IPS-18a (cell line): Measurements from ENCODE around the gene TEAD2.

Experiments used
- H3K27ac ChIP-seq: one replicate; pipeline ENCODE4 v1.5.1; 2013; ENCODE audit warnings: low read length
- H3K27me3 ChIP-seq: one replicate; pipeline ENCODE4 v1.6.1; 2013; ENCODE audit warnings: mild to moderate bottlenecking, low read length; ENCODE audit not compliant: control insufficient read depth, insufficient read depth
- H3K36me3 ChIP-seq: one replicate; pipeline ENCODE4 v1.6.1; 2013; ENCODE audit warnings: low read depth, low read length; ENCODE audit not compliant: control insufficient read depth
- H3K4me1 ChIP-seq: one replicate; pipeline ENCODE4 v1.6.1; 2013; ENCODE audit warnings: low read depth, low read length; ENCODE audit not compliant: control insufficient read depth
- H3K4me3 ChIP-seq: one replicate; pipeline ENCODE4 v1.5.1; 2013; ENCODE audit warnings: low read length
- H3K9ac ChIP-seq: one replicate; pipeline ENCODE4 v1.6.1; 2013; ENCODE audit warnings: mild to moderate bottlenecking, low read length, moderate library complexity
- H3K9me3 ChIP-seq: one replicate; pipeline ENCODE4 v1.6.1; 2013; ENCODE audit warnings: low read depth, low read length; ENCODE audit not compliant: control insufficient read depth

The TEAD2 gene

GRCh38 chr19:49359851-49360820 is 2.1 kb downstream of the TEAD2 start:
- Histone ChIP-seq H3K27ac (no peak overlapping the region), H3K4me1 (no peaks in the 10 kb centered on the region), H3K36me3 (peaks cover 39% of the 10 kb centered on the region), H3K4me3 (peak overlapping the region; percentile 95), H3K27me3 (no peaks in the 10 kb centered on the region), H3K9ac (peak overlapping the region; percentile 100), H3K9me3 (no peaks in the 10 kb centered on the region)

- H3K9me3 ChIP-seq = no peaks in the 10 kb centered on the region
- no peak overlapping the region for H3K27ac ChIP-seq
- H3K4me3 ChIP-seq = no peak overlapping the region
- H3K4me1 ChIP-seq = no peaks in the 10 kb centered on the region
- H3K36me3 ChIP-seq = peaks cover 61% of the 10 kb centered on the region
- H3K9ac ChIP-seq = no peak overlapping the region
- H3K27me3 ChIP-seq = no peaks in the 10 kb centered on the region
Measured at GRCh38 chr19:49357186-49357585, 5.0 kb downstream of the TEAD2 start.

GRCh38 chr19:49356382-49356781 is 5.8 kb downstream of the TEAD2 start:
- no peak overlapping the region for H3K4me3 ChIP-seq
- no peaks in the 10 kb centered on the region for H3K4me1 ChIP-seq
- no peak overlapping the region for H3K27ac ChIP-seq
- no peak overlapping the region for H3K9ac ChIP-seq
- H3K36me3 ChIP-seq = peaks cover 63% of the 10 kb centered on the region
- H3K27me3 ChIP-seq = no peaks in the 10 kb centered on the region
- no peaks in the 10 kb centered on the region for H3K9me3 ChIP-seq

GRCh38 chr19:49355909-49356353 is 6.3 kb downstream of the TEAD2 start:
- H3K36me3 ChIP-seq = peaks cover 67% of the 10 kb centered on the region
- no peaks in the 10 kb centered on the region for H3K27me3 ChIP-seq
- H3K4me3 ChIP-seq = no peak overlapping the region
- H3K27ac ChIP-seq = no peak overlapping the region
- no peaks in the 10 kb centered on the region for H3K4me1 ChIP-seq
- no peak overlapping the region for H3K9ac ChIP-seq
- no peaks in the 10 kb centered on the region for H3K9me3 ChIP-seq

- no peaks in the 10 kb centered on the region for H3K9me3 ChIP-seq
- H3K27me3 ChIP-seq = no peaks in the 10 kb centered on the region
- H3K4me3 ChIP-seq = no peak overlapping the region
- H3K4me1 ChIP-seq = no peaks in the 10 kb centered on the region
- H3K9ac ChIP-seq = no peak overlapping the region
- no peak overlapping the region for H3K27ac ChIP-seq
- peaks cover 77% of the 10 kb centered on the region for H3K36me3 ChIP-seq
Measured at GRCh38 chr19:49349567-49349966, 12.6 kb downstream of the TEAD2 start.

GRCh38 chr19:49348305-49349189 is 13.7 kb downstream of the TEAD2 start:
- H3K36me3 ChIP-seq = peaks cover 80% of the 10 kb centered on the region
- H3K27me3 ChIP-seq = no peaks in the 10 kb centered on the region
- H3K4me3 ChIP-seq = no peak overlapping the region
- no peaks in the 10 kb centered on the region for H3K9me3 ChIP-seq
- H3K4me1 ChIP-seq = no peaks in the 10 kb centered on the region
- no peak overlapping the region for H3K9ac ChIP-seq
- H3K27ac ChIP-seq = no peak overlapping the region

- H3K9ac ChIP-seq = no peak overlapping the region
- peaks cover 80% of the 10 kb centered on the region for H3K36me3 ChIP-seq
- H3K27ac ChIP-seq = no peak overlapping the region
- H3K4me1 ChIP-seq = no peaks in the 10 kb centered on the region
- H3K9me3 ChIP-seq = no peaks in the 10 kb centered on the region
- no peak overlapping the region for H3K4me3 ChIP-seq
- H3K27me3 ChIP-seq = no peaks in the 10 kb centered on the region
Measured at GRCh38 chr19:49347835-49348234, 14.4 kb downstream of the TEAD2 start.

GRCh38 chr19:49347191-49347590 is 15.0 kb downstream of the TEAD2 start:
- Histone ChIP-seq H3K4me3 (no peak overlapping the region), H3K4me1 (no peaks in the 10 kb centered on the region), H3K27me3 (no peaks in the 10 kb centered on the region), H3K36me3 (peaks cover 84% of the 10 kb centered on the region), H3K9me3 (no peaks in the 10 kb centered on the region), H3K27ac (no peak overlapping the region), H3K9ac (no peak overlapping the region)

- Histone ChIP-seq H3K4me3 (no peak overlapping the region), H3K4me1 (no peaks in the 10 kb centered on the region), H3K9me3 (no peaks in the 10 kb centered on the region), H3K27me3 (no peaks in the 10 kb centered on the region), H3K27ac (no peak overlapping the region), H3K9ac (no peak overlapping the region), H3K36me3 (peaks cover 82% of the 10 kb centered on the region)
Measured at GRCh38 chr19:49344505-49345423, 17.5 kb downstream of the TEAD2 start.

- peaks cover 69% of the 10 kb centered on the region for H3K36me3 ChIP-seq
Measured at GRCh38 chr19:49343123-49343522, 19.1 kb downstream of the TEAD2 start.

More at GRCh38 chr19:49343123-49343522, 19.1 kb downstream of the TEAD2 start:
- H3K27ac ChIP-seq = no peak overlapping the region
- no peaks in the 10 kb centered on the region for H3K9me3 ChIP-seq
- H3K27me3 ChIP-seq = peaks cover 3% of the 10 kb centered on the region
- no peak overlapping the region for H3K4me3 ChIP-seq
- no peaks in the 10 kb centered on the region for H3K4me1 ChIP-seq
- H3K9ac ChIP-seq = no peak overlapping the region
